22Rv1 (cell line): ENCODE results near the gene IMMP2L.

Experiments
- H3K27ac ChIP-seq: fragments of 450-650 bp; 2 replicates; pipeline ENCODE4 v1.5.1; 2017
- CTCF ChIP-seq: fragments of 450-650 bp; IDR thresholded peaks from 2 replicates; pipeline ENCODE4 v1.5.1; 2017; ENCODE audit warnings: mild to moderate bottlenecking
- ZFX ChIP-seq: fragments of 450-650 bp; IDR thresholded peaks from 2 replicates; pipeline ENCODE4 v1.6.1; 2017; ENCODE audit warnings: antibody characterized with exemption, borderline replicate concordance

The IMMP2L gene

GRCh38 chr7:111108496-111108895, 453.8 kb downstream of the IMMP2L start:
- H3K27ac ChIP-seq = no peak overlapping the region
- TF ChIP-seq ZFX = no peak
- no peak for TF ChIP-seq CTCF

- no peak overlapping the region for H3K27ac ChIP-seq
- TF ChIP-seq ZFX (no peak), CTCF (no peak)
Observed at GRCh38 chr7:111108000-111108399, 454.3 kb downstream of the IMMP2L start.

- TF ChIP-seq ZFX (no peak), CTCF (no peak)
- H3K27ac ChIP-seq = no peak overlapping the region
Observed at GRCh38 chr7:111107579-111107978, 454.7 kb downstream of the IMMP2L start.

GRCh38 chr7:111105269-111105668, 457.0 kb downstream of the IMMP2L start:
- no peak overlapping the region for H3K27ac ChIP-seq
- TF ChIP-seq CTCF = no peak
- no peak for TF ChIP-seq ZFX

- TF ChIP-seq CTCF (no peak), ZFX (no peak)
- no peak overlapping the region for H3K27ac ChIP-seq
Observed at GRCh38 chr7:111104710-111105109, 457.6 kb downstream of the IMMP2L start.

- no peak overlapping the region for H3K27ac ChIP-seq
- TF ChIP-seq CTCF (no peak), ZFX (no peak)
Observed at GRCh38 chr7:111103678-111104274, 458.5 kb downstream of the IMMP2L start.

- no peak overlapping the region for H3K27ac ChIP-seq
- no peak for TF ChIP-seq ZFX
- no peak for TF ChIP-seq CTCF
Observed at GRCh38 chr7:111103136-111103535, 459.2 kb downstream of the IMMP2L start.
